Measurements from ENCODE around the gene PRKG1.

Gene PRKG1

DNA sequence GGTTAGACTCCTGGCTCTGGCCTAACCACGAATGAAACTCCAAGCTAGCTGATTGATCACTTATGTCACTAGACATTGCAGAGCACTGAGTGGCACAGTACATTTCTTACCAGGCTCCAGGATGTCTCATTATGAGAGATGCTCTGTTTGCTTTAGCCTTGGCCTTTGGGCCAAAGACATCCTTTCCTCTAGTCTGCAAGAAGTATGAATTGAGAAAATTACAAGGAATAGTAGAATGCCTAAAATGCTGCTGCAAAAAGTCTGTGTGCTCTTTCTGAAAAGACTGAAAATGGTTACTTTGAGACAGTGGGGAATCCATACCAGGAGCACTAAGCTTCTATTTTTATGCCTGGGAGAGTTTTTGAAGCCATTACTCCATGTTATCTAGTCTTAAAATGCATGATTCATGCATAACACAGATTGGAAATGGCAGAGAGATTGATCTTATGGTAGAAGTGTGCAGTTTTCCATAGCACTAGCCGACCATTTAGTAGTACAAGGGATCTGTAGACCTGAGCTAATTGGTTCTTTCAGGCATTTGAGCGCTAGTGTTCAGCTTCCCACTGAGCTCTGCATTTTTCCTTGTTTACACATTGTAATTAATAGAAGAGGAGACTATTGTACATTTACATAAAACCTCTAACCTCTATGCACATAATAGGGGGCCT is 303.8 kb downstream of the PRKG1 start:
- no peaks in the 10 kb centered on the region for H3F3A ChIP-seq (ENCODE audit: insufficient read depth)
- H3K36me3 ChIP-seq (ENCODE audit: low read length): no peaks in the 10 kb centered on the region
- H3K4me3 ChIP-seq (ENCODE audit: insufficient read depth, low read length, poor library complexity, severe bottlenecking): no peak overlapping the region
- no peaks in the 10 kb centered on the region for H3K9me3 ChIP-seq (ENCODE audit: insufficient read depth, low read length)
- H3K79me2 ChIP-seq (ENCODE audit: insufficient read depth, low read length): no peaks in the 10 kb centered on the region
- no peaks in the 10 kb centered on the region for H3K9me2 ChIP-seq (replicated peaks; ENCODE audit: insufficient read depth, low read length)
- no peak for TF ChIP-seq EZH2phosphoT487 (conservative IDR thresholded peaks at IDR 0.05; ENCODE audit: low read length)
- TF ChIP-seq, protein P1, sequence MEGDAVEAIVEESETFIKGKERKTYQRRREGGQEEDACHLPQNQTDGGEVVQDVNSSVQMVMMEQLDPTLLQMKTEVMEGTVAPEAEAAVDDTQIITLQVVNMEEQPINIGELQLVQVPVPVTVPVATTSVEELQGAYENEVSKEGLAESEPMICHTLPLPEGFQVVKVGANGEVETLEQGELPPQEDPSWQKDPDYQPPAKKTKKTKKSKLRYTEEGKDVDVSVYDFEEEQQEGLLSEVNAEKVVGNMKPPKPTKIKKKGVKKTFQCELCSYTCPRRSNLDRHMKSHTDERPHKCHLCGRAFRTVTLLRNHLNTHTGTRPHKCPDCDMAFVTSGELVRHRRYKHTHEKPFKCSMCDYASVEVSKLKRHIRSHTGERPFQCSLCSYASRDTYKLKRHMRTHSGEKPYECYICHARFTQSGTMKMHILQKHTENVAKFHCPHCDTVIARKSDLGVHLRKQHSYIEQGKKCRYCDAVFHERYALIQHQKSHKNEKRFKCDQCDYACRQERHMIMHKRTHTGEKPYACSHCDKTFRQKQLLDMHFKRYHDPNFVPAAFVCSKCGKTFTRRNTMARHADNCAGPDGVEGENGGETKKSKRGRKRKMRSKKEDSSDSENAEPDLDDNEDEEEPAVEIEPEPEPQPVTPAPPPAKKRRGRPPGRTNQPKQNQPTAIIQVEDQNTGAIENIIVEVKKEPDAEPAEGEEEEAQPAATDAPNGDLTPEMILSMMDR (IDR thresholded peaks at IDR 0.05; ENCODE audit: insufficient read depth, low read length, poor library complexity, severe bottlenecking): no peak
- H3K27ac ChIP-seq (ENCODE audit: low read depth, low read length): no peak overlapping the region
- no peaks in the 10 kb centered on the region for H3K27me3 ChIP-seq (ENCODE audit: low read length)
- no peaks in the 10 kb centered on the region for H4K20me1 ChIP-seq (ENCODE audit: low read depth, low read length)
- H3K4me2 ChIP-seq (ENCODE audit: low read depth, low read length, poor library complexity, severe bottlenecking): no peak overlapping the region
- no peak overlapping the region for H3K9ac ChIP-seq (ENCODE audit: low read length)
- H2AFZ ChIP-seq (ENCODE audit: low read depth, low read length, severe bottlenecking): no peak overlapping the region

DNA sequence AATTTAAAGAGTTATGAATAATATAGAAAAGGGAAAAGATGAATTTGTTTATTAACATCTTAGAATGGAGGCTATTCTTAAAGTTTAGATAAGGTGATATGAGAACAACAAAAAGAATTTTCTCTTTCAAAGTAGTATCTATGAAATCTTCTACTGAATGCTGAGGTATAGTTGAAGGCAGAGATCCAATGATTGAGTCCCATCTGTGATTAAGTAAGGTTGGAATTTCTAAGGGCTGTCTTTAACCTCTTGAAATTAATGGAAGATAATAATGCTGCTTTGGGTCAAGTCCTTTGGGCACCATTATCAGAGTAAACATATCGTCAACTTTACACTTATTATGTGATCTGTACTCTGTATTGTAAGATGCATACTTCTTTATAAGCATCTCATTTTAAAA is 307.9 kb downstream of the PRKG1 start:
- H3K27me3 ChIP-seq (ENCODE audit: low read length): no peaks in the 10 kb centered on the region
- H3F3A ChIP-seq (ENCODE audit: insufficient read depth): no peaks in the 10 kb centered on the region
- H4K20me1 ChIP-seq (ENCODE audit: low read depth, low read length): no peaks in the 10 kb centered on the region
- no peaks in the 10 kb centered on the region for H3K9me2 ChIP-seq (replicated peaks; ENCODE audit: insufficient read depth, low read length)
- no peaks in the 10 kb centered on the region for H3K79me2 ChIP-seq (ENCODE audit: insufficient read depth, low read length)
- H3K36me3 ChIP-seq (ENCODE audit: low read length): no peaks in the 10 kb centered on the region
- H3K4me3 ChIP-seq (ENCODE audit: insufficient read depth, low read length, poor library complexity, severe bottlenecking): no peak overlapping the region
- H3K9me3 ChIP-seq (ENCODE audit: insufficient read depth, low read length): no peaks in the 10 kb centered on the region
- no peak overlapping the region for H3K4me2 ChIP-seq (ENCODE audit: low read depth, low read length, poor library complexity, severe bottlenecking)
- H2AFZ ChIP-seq (ENCODE audit: low read depth, low read length, severe bottlenecking): no peak overlapping the region
- H3K9ac ChIP-seq (ENCODE audit: low read length): no peak overlapping the region
- H3K27ac ChIP-seq (ENCODE audit: low read depth, low read length): no peak overlapping the region
- TF ChIP-seq EZH2phosphoT487 (conservative IDR thresholded peaks at IDR 0.05; ENCODE audit: low read length): no peak
- TF ChIP-seq, protein P1 (IDR thresholded peaks at IDR 0.05; ENCODE audit: insufficient read depth, low read length, poor library complexity, severe bottlenecking): no peak

DNA sequence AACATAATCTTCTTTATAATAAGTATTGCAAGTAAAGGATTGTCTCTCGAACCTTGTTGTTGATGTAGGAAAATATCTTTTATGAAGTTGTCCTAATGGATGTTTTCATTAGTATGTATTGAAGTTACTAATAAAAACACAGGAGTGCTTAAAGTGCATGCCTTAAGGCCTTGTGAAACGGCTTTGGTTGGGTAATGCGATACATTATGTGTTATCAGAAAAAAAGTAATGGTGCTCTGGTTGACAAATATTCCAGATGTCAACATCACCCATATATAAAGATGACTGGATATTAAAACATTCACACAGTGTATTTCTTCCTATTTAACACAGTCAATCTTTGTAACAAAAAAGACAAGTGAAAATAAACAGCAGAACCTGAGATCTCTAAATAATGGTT is 310.7 kb downstream of the PRKG1 start:
- H3K27ac ChIP-seq (ENCODE audit: low read depth, low read length): no peak overlapping the region
- TF ChIP-seq EZH2phosphoT487 (conservative IDR thresholded peaks at IDR 0.05; ENCODE audit: low read length): no peak
- TF ChIP-seq, protein P1 (IDR thresholded peaks at IDR 0.05; ENCODE audit: insufficient read depth, low read length, poor library complexity, severe bottlenecking): no peak

More for the DNA sequence above, 310.7 kb downstream of the PRKG1 start:
- no peaks in the 10 kb centered on the region for H3F3A ChIP-seq (ENCODE audit: insufficient read depth)
- H3K4me3 ChIP-seq (ENCODE audit: insufficient read depth, low read length, poor library complexity, severe bottlenecking): no peak overlapping the region
- H3K4me2 ChIP-seq (ENCODE audit: low read depth, low read length, poor library complexity, severe bottlenecking): no peak overlapping the region
- no peaks in the 10 kb centered on the region for H3K9me3 ChIP-seq (ENCODE audit: insufficient read depth, low read length)
- no peaks in the 10 kb centered on the region for H4K20me1 ChIP-seq (ENCODE audit: low read depth, low read length)
- H3K27me3 ChIP-seq (ENCODE audit: low read length): no peaks in the 10 kb centered on the region
- H3K79me2 ChIP-seq (ENCODE audit: insufficient read depth, low read length): no peaks in the 10 kb centered on the region
- H3K9ac ChIP-seq (ENCODE audit: low read length): no peak overlapping the region
- H2AFZ ChIP-seq (ENCODE audit: low read depth, low read length, severe bottlenecking): no peak overlapping the region
- no peaks in the 10 kb centered on the region for H3K36me3 ChIP-seq (ENCODE audit: low read length)
- H3K9me2 ChIP-seq (replicated peaks; ENCODE audit: insufficient read depth, low read length): no peaks in the 10 kb centered on the region
